B cell (primary cell): ENCODE measurements around the gene FHIT. TPM values are rescaled to one million over a fixed set of nuclear protein-coding genes. Genes with fewer than 3 reads are reported as not detected.

Experiments
- ATAC-seq: fragments of 200-7000 bp; cut with Tn5 transposase; one replicate; pipeline ENCODE4 v1.10.0; 2021; ENCODE audit warnings: low read depth, mild to moderate bottlenecking, moderate number of reproducible peaks, moderate library complexity
- CTCF ChIA-PET: fragments of 350-600 bp; sonication (Branson Sonifier 250); formaldehyde crosslinking; loops from one replicate; lab custom pipeline; 2021; ENCODE audit warnings: antibody characterized with exemption, inconsistent platforms; lab: Charles Lee
- POLR2A ChIA-PET: fragments of 350-600 bp; sonication (Branson Sonifier 250); formaldehyde crosslinking; loops from one replicate; lab custom pipeline; 2021; ENCODE audit warnings: antibody characterized with exemption; lab: Charles Lee
- DNase-seq: peaks from one replicate; pipeline ENCODE4 v3.0.0; 2013
- H2AFZ ChIP-seq: 2 replicates; pipeline ENCODE4 v1.6.1; 2012; ENCODE audit warnings: mild to moderate bottlenecking, low read depth, low read length; ENCODE audit not compliant: insufficient read depth, poor library complexity, severe bottlenecking
- H3K27ac ChIP-seq, 2 donors: 1 replicate in 1 of 2; 2 replicates in 1 of 2; pipeline ENCODE4 v1.5.1; 2012 to 2013; ENCODE audit warnings: low read length in 2 of 2, mild to moderate bottlenecking in 2 of 2, moderate library complexity in 1 of 2
- H3K27me3 ChIP-seq, 4 experiments: fragments of 200-600 bp in 1 of 4; sonication (generic) in 1 of 4; replicated peaks in 1 of 4; 1 replicate in 2 of 4; 2 replicates in 2 of 4; pipeline versions ENCODE4 v1.6.1 to v1.7.0; 2013 to 2016; ENCODE audit warnings: low read length in 3 of 4, mild to moderate bottlenecking in 2 of 4, mixed read lengths in 1 of 4, moderate library complexity in 1 of 4; ENCODE audit not compliant: insufficient read depth in 4 of 4, control insufficient read depth in 3 of 4; ENCODE audit errors: control extremely low read depth in 1 of 4
- H3K36me3 ChIP-seq, 2 experiments: replicated peaks in 1 of 2; 1 replicate in 1 of 2; 2 replicates in 1 of 2; pipeline versions ENCODE4 v1.6.1 to v1.7.1; 2013; ENCODE audit warnings: low read length in 1 of 2; ENCODE audit not compliant: insufficient read depth in 2 of 2, control insufficient read depth in 1 of 2; ENCODE audit errors: control extremely low read depth in 1 of 2, extremely low read depth in 1 of 2
- H3K4me1 ChIP-seq, 2 donors: fragments of 200-600 bp in 1 of 2; sonication (generic) in 1 of 2; 1 replicate in 1 of 2; 2 replicates in 1 of 2; pipeline versions ENCODE4 v1.5.1 to v1.6.1; 2013 to 2017; ENCODE audit warnings: low read length in 2 of 2; ENCODE audit not compliant: control insufficient read depth in 2 of 2, insufficient read depth in 2 of 2
- H3K4me2 ChIP-seq: replicated peaks from 2 replicates; pipeline ENCODE3; 2012; ENCODE audit warnings: mild to moderate bottlenecking, low read depth, low read length; ENCODE audit not compliant: poor library complexity, severe bottlenecking
- H3K4me3 ChIP-seq, 5 experiments: fragments of 200-600 bp in 1 of 5; sonication (generic) in 1 of 5; 1 replicate in 3 of 5; 2 replicates in 2 of 5; pipeline versions ENCODE4 v1.5.1 to v1.7.0; 2011 to 2016; ENCODE audit warnings: low read length in 4 of 5, mild to moderate bottlenecking in 4 of 5, low read depth in 2 of 5, control low read depth in 1 of 5, moderate library complexity in 1 of 5; ENCODE audit not compliant: insufficient read depth in 1 of 5; ENCODE audit errors: control extremely low read depth in 1 of 5, extremely low read depth in 1 of 5
- H3K79me2 ChIP-seq: fragments of 200-600 bp; sonication (generic); one replicate; pipeline ENCODE4 v1.6.0; 2016; ENCODE audit warnings: low read length; ENCODE audit not compliant: control insufficient read depth, insufficient read depth
- H3K9ac ChIP-seq: fragments of 200-600 bp; sonication (generic); 2 replicates; pipeline ENCODE4 v1.6.1; 2017; ENCODE audit warnings: mild to moderate bottlenecking, low read length, moderate library complexity
- H3K9me3 ChIP-seq, 3 donors: one replicate each; pipeline versions ENCODE4 v1.6.1 to v1.7.1; 2013; ENCODE audit warnings: low read length in 2 of 3; ENCODE audit not compliant: control insufficient read depth in 2 of 3, insufficient read depth in 1 of 3; ENCODE audit errors: control extremely low read depth in 1 of 3
- H4K20me1 ChIP-seq: 2 replicates; pipeline ENCODE4 v1.6.0; 2012; ENCODE audit warnings: mild to moderate bottlenecking, low read length; ENCODE audit not compliant: insufficient read depth, control insufficient read depth, poor library complexity, severe bottlenecking
- H3K27ac Mint-ChIP-seq: one replicate; pipeline ENCODE4 v1.8.0; 2021; ENCODE audit warnings: mixed read lengths
- H3K27me3 Mint-ChIP-seq: one replicate; pipeline ENCODE4 v1.8.0; 2021; ENCODE audit warnings: mixed read lengths
- H3K4me1 Mint-ChIP-seq: one replicate; pipeline ENCODE4 v1.8.0; 2021; ENCODE audit warnings: mixed read lengths
- H3K4me3 Mint-ChIP-seq: one replicate; pipeline ENCODE4 v1.8.0; 2021; ENCODE audit warnings: mixed read lengths
- H3K9me3 Mint-ChIP-seq: one replicate; pipeline ENCODE4 v1.8.0; 2022; ENCODE audit warnings: mixed read lengths; ENCODE audit not compliant: insufficient read depth
- CTCF ChIP-seq: fragments of 200-600 bp; IDR thresholded peaks from one replicate; pipeline ENCODE4 v1.8.0; 2022; ENCODE audit warnings: antibody characterized with exemption, mild to moderate bottlenecking
- EZH2 ChIP-seq: IDR thresholded peaks from 2 replicates; pipeline ENCODE4 v1.6.1; 2012; ENCODE audit warnings: borderline replicate concordance, low read depth, mild to moderate bottlenecking, moderate library complexity, low read length; ENCODE audit not compliant: insufficient read depth, poor library complexity, severe bottlenecking
- WGBS: methylation state at CpG from one replicate; pipeline ENCODE4 v1.1.5; 2013; ENCODE audit warnings: missing lambda C conversion rate; ENCODE audit not compliant: insufficient coverage; 5-methylcytosine and 5-hydroxymethylcytosine counted together
- intact Hi-C: fragments of 100-400 bp; cut with micrococcal nuclease; formaldehyde crosslinking; loops from one replicate; pipeline ENCODE4 v1.10.0; 2022
- polyA plus RNA-seq: library from polyadenylated mRNA; depleted of rRNA; stranded (reverse); fragments of >200 nt; gene quantifications from 2 replicates; pipeline ENCODE4 v1.2.3, GENCODE V29; 2012
- total RNA-seq, 2 donors: library from RNA; stranded (reverse); fragments of 120-200 nt in 1 of 2; gene quantifications; 1 replicate in 1 of 2; 2 replicates in 1 of 2; pipeline versions ENCODE4 v1.2.3 to v1.2.4, GENCODE V29; 2013 to 2022

Gene FHIT
- total and polyA plus RNA-seq, 2 donors (not counting 1 experiment from before 2014, with no cell fraction given) = 1.7 to 7.8 TPM

GRCh38 chr3:60856257-60857046 is 394.8 kb downstream of the FHIT start:
- Histone ChIP-seq H3K4me2 (no peak overlapping the region), H3K9me3 (no peaks in the 10 kb centered on the region), H2AFZ (no peak overlapping the region), H3K9ac (no peak overlapping the region), H3K79me2 (no peaks in the 10 kb centered on the region), H3K4me3 (no peak overlapping the region), H3K4me1 (no peaks in the 10 kb centered on the region), H3K27me3 (no peaks in the 10 kb centered on the region), H4K20me1 (no peaks in the 10 kb centered on the region), H3K36me3 (no peaks in the 10 kb centered on the region), H3K27ac (no peak overlapping the region)
- ChIA-PET CTCF (no interaction called here), POLR2A (no interaction called here)
- intact Hi-C loops = no loop called here
- no peaks in the 10 kb centered on the region for H3K4me1 Mint-ChIP-seq
- 59% methylated on average over 4 of the region's 4 CpGs for WGBS
- H3K27ac Mint-ChIP-seq = no peak overlapping the region
- DNase-seq (no peak), ATAC-seq (no peak)
- no peak for TF ChIP-seq EZH2
- no peak for TF ChIP-seq CTCF
- H3K9me3 Mint-ChIP-seq = peaks cover 3% of the 10 kb centered on the region
- no peak overlapping the region for H3K4me3 Mint-ChIP-seq
- no peaks in the 10 kb centered on the region for H3K27me3 Mint-ChIP-seq

- no peaks in the 10 kb centered on the region for H3K36me3 ChIP-seq
- H3K9ac ChIP-seq = no peak overlapping the region
- H3K4me3 ChIP-seq = no peak overlapping the region
- no peak overlapping the region for H3K4me2 ChIP-seq
- H3K9me3 Mint-ChIP-seq = peaks cover 3% of the 10 kb centered on the region
- no peaks in the 10 kb centered on the region for H3K27me3 Mint-ChIP-seq
- no peak for TF ChIP-seq CTCF
- no peak for TF ChIP-seq EZH2
- no peak overlapping the region for H3K4me3 Mint-ChIP-seq
- intact Hi-C loops = no loop called here
- DNase-seq (no peak), ATAC-seq (no peak)
- no peak overlapping the region for H2AFZ ChIP-seq
- 100% methylated on average over 2 of the region's 2 CpGs for WGBS
- H3K27ac ChIP-seq = no peak overlapping the region
- H4K20me1 ChIP-seq = no peaks in the 10 kb centered on the region
- H3K27ac Mint-ChIP-seq = no peak overlapping the region
- CTCF ChIA-PET = no interaction called here
- H3K4me1 ChIP-seq = no peaks in the 10 kb centered on the region
- POLR2A ChIA-PET = no interaction called here
- no peaks in the 10 kb centered on the region for H3K79me2 ChIP-seq
- no peaks in the 10 kb centered on the region for H3K4me1 Mint-ChIP-seq
- no peaks in the 10 kb centered on the region for H3K9me3 ChIP-seq
- no peaks in the 10 kb centered on the region for H3K27me3 ChIP-seq
Observed at GRCh38 chr3:60855250-60855649, 396.0 kb downstream of the FHIT start.
